Dermis lymphatic vessel endothelial cell (primary cell): Measurements from ENCODE around the gene LRFN5. TPM values are rescaled to one million over a fixed set of nuclear protein-coding genes. Genes with fewer than 3 reads are reported as not detected.

Experiments
- total RNA-seq: library from RNA; depleted of rRNA; stranded (reverse); fragments of >200 nt; gene quantifications from 2 replicates; pipeline ENCODE4 v1.2.1, GENCODE V29; 2014

Gene LRFN5
- under 0.01 TPM in 1 of 2 replicates, not detected in the other for total RNA-seq

GRCh38 chr14:41606532-41607303 is at the start of gene LRFN5:
Gene LRFN5 (plus strand): TSS chr14:41606876.

